Activated effector memory CD4-positive, alpha-beta T cell treated with anti-CD3 and anti-CD28 coated beads, Interleukin-2, amount 50 U/mL, for 16 hours (primary cell): ENCODE data around the gene PIK3R2.

ENCODE experiments used
- DNase-seq: peaks from one replicate; pipeline ENCODE4 v3.0.0-alpha.2; 2020

PIK3R2 gene

DNA sequence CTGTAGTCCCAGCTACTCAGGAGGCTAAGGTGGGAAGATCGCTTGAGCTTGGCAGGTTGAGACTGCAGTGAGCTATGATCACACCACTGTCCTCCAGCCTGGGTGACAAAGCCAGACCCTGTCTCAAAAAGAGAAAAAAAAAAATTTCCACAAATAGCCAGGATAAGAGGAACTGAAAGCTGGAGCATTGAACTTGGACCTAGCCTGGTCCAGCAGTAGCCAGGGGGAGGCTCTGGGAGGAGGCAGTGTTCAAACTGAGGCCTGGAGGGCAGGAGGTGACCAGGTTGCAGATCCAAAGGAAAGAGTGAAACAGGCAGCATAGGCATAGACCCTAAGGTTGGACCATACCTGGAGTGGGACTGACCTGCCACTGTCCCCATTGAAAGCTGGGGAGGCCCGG lies 26.9 kb upstream of the PIK3R2 start:
- no peak for DNase-seq

DNA sequence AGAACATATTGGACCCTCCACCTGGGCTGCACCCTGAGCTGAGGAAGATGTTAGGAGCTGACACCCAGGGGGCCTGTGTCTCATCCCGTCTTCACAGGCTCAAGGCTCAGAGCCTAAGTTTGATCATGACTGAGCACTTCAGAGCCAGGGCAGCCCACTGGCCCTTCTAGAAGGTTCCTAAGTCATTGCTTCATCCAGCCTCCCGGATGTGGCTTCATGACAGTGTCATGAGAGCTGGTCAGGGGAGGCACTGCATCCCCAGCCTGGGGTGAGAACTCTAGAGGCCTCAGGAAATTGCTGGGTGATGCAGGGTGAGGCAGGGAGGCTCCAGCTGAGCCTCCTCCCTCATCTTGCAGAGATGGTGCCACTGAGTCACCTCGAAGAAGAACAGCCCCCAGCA lies 24.9 kb upstream of the PIK3R2 start:
- no peak for DNase-seq

DNA sequence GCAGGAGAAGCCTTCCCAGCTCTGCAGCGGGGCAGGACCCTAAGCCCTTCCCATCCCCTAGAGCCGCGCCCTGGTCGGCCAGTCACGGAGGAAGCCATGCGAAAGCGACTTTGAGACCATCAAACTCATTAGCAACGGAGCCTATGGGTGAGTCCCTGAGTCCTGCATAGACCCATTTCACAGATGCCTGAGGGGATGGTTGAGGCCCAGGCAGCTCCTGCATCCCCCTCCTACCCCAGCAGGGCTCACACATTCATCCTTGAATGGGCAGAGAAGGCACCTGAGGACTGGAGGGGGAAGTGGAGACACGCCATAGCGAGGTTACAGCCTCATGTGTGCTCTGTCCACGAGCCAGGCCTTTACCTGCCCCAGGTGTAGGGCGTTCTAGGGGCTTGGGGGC lies 24.2 kb upstream of the PIK3R2 start:
- no peak for DNase-seq

DNA sequence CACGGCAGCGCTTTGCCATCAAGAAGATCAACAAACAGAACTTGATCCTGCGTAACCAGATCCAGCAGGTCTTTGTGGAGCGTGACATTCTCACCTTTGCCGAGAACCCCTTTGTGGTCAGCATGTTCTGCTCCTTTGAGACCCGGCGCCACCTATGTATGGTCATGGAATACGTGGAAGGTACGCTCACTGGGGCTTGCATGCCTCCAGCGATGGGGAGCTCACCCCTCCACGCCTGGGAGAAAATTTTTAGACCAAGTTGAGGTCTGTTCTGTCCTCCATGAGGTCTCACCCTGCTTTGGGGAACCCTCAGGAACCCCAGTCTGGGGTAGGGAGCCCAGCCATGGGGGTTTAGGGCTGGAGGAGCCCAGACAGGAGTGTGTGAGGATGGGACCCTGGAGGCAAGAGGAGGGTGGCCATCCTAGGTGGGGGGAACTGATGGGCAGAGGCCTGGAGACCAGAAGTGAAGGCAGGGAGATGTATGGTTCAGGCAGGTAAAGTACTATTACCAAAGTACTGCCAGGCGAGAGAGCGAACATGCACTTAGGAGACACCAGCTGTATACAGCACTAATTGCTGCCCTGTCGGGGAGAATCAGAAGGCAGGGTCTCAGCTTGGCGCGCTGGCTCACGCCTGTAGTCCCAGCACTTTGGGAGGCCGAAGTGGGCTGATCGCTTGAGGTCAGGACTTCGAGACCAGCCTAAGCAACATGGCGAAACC lies 22.3 kb upstream of the PIK3R2 start:
- DNase-seq = no peak

DNA sequence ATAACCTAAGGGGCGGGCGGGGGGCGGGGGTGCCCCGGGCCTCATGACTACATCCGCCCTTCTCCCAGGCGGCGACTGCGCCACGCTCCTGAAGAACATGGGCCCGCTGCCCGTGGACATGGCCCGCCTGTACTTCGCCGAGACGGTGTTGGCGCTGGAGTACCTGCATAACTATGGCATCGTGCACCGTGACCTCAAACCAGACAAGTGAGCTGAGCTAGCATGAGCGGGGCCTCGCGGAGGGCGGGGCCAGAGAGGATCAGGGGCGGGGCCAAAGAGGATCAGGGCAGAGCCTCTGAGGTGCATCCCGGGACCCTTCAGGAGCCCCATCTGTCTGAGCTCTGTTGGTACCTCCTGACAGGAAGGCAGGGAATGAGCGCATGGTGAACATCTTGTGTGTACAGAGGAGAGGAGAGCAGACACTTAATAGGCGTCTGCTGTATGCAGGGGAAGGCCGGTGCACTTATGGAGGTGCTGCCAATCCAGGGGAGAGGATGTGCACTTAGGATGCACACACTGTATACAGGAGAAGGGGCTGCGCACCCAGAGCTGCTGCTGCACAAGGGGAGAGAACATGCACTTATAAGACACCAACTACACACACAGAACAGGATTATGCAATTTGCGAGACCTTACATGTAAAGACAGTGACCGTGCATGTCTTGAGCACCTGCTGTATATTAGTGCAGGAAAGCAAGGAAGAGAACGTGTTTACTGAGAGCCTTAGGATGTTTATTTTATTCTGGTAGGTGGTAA lies 20.9 kb upstream of the PIK3R2 start:
- DNase-seq = no peak

DNA sequence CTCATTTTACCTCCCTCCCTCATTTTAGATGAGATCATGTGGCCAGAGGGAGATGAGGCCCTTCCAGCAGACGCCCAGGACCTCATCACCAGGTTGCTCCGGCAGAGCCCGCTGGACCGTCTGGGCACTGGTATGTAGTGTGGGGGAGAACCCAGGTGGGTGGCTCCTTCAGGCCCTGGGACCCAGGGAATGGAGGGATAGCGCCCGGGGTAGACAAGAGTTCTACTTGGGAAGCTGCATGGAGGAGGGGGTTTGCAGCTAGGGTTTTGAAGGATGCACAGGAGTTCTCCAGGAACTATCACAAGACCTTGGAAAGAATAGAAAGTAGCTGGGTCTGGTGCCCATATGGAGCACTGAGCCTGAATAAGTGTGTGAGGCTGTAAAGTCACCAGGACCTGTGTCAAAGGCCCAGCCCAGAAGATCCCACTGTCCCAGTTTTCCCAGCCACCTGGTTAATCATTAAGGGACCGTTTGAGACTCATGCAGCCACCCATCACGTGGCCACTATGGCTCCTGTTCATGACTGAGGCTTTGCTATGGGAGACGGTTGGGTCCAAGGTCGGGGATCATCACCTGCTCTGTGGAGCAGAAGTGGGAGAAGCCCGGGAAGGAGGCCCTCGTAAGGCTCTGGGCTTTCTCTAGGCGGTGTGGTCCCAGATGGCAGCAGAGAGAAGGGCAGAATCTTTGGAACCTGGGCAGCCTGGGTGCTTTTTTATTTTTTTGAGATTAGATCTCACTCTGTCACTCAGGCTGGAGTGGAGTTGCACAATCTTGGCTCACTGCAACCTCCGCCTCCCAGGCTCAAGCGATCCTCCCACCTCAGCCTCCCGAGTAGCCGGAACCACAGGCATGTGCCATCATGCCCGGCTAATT lies 17.0 kb upstream of the PIK3R2 start:
- no peak for DNase-seq

DNA sequence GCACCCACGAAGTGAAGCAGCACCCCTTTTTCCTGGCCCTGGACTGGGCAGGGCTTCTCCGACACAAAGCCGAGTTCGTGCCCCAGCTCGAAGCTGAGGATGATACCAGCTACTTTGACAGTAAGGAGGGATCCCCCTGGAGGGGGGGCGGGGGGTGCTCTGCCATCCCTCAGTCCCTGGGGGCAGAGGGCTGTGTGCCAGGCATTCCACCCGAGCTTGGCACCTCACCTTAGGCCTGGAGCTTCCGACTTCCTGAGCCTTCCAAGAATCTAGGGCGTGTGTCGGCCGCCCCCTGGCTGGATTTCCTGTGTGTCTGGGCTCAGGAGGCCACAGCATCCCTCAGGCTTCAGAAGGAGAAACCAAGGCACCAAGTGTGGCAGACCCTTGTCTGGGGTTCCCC lies 15.7 kb upstream of the PIK3R2 start:
- DNase-seq = no peak

DNA sequence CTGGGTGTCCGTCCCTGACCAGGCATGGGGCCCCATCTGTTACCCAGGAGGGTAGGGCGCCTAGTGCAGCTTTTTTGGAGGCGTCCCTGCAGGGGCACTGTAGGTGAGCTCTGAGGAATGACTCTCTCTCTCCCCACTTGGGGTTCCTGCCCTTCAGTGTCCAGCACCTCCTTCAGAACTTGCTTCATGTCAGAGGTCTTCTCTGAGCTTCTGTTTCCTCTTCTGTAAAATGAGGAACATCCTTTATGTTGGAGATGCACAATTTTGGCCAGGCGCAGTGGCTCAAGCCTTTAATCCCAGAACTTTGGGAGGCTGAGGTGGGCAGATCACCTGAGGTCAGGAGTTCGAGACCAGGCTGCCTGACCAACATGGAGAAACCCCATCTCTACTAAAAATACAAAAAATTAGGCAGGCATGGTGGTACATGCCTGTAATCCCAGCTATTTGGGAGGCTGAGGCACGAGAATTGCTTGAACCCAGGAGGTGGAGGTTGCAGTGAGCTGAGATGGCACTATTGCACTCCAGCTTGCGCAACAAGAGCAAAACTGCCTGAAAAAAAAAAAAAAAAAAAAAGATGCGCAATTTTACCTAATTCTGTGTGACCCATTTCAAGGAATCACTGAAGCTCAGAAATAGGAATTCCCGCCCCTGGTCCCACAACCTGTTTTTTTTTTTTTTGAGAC lies 15.2 kb upstream of the PIK3R2 start:
- DNase-seq = no peak

DNA sequence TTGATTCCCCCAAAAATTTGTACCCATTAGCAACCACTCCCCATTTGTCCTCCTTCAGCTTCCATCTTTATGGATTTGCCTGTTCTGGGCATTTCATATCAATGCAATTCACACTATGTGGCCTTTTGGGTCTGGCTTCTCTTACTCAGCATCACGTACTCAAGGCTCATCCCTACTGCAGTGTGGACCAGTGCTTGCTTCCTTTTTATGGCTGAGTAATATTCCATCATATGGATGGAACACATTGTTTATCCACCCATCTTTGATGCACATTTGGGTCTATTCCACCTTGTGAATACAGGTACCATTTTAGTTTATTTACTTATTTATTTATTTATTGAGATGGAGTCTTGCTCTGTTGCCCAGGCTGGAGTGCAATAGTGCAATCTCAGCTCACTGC lies 12.5 kb upstream of the PIK3R2 start:
- DNase-seq = no peak

DNA sequence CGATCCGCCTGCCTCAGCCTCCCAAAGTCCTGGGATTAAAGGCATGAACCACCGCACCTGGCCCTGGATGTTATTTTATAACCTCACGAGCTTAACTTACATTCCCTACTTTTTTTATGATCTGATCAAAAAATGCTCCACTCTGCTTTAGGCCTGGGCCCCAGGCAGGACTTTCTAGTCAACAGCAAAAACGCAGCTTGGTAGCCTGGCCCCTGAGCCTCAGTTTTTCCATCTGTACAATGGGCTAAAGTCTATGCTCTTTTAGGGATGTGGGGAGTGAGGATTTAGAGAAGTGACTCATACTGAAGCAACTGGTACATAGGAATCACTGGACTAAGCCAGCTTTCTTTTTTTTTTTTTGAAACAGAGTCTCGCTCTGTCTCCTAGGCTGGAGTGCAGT lies 11.9 kb upstream of the PIK3R2 start:
- no peak for DNase-seq

DNA sequence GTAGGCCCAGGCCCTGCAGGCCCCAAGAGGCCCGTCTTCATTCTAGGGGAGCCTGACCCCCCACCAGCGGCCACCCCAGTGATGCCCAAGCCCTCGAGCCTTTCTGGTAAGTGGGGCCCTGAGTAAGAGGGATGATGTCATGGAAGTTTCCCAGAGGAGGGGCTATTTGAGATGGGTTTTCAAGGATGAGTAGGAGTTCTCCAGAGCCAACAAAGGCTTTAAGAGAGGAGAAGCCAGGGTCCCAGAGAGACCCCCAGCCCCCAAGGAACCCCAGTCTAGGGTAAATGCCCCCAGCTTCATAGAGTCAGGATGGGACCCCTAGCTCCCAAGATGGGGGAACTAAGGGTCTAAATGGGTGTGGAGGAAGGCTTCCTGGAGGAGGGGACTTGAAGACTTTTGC lies 9.1 kb upstream of the PIK3R2 start:
- no peak for DNase-seq

DNA sequence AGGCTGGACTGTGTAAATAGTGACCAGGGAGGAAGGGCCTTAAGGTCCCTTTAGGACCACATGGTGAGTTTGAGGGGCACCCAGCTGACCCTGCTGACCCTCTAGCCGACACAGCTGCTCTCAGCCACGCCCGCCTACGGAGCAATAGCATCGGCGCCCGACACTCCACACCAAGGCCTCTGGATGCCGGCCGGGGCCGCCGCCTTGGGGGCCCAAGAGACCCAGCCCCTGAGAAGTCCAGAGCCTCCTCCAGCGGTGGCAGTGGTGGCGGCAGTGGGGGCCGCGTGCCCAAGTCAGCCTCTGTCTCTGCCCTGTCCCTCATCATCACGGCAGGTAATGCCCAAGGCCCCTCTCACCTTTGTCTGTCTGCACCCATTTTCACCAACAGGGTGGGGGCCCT lies 8.6 kb upstream of the PIK3R2 start:
- DNase-seq = no peak

DNA sequence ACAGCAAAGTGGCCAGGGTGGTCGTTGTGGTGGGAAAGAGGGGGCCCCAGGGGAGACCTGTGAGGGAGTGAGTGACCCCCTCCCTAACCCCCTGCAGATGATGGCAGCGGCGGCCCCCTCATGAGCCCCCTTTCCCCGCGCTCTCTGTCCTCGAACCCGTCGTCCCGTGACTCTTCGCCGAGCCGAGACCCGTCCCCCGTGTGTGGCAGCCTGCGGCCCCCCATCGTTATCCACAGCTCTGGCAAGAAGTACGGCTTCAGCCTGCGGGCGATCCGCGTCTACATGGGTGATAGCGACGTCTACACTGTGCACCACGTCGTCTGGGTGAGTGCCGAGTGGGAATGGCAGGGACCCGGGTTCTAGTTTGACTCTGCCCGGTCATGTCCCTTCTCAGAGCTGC lies 8.1 kb upstream of the PIK3R2 start:
- DNase-seq = no peak

DNA sequence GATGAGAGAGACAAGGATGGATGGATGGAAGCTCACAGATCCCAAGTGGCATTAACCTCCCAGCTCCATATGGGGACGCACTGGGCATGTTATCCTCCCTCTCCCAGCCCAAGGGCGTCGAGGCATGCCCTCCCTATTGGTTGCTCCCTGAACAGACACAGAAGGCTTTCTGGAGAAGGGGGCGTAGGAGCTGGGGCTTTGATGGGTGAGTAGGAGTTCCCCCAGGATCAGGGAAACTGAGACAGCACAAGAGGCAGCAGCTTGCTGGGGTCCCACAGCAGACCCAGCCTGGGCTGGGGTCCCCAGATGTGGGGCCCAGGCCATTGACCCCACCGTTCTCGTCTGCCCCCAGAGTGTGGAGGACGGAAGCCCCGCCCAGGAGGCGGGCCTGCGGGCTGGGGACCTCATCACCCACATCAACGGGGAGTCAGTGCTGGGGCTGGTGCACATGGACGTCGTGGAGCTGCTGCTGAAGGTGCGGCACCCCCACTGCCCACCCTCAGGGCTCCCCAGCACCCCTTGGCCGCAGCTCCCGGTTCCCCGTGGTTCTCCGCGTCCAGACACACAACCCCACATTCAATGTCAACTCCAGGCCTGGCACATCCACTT lies 7.5 kb upstream of the PIK3R2 start:
- DNase-seq = no peak

DNA sequence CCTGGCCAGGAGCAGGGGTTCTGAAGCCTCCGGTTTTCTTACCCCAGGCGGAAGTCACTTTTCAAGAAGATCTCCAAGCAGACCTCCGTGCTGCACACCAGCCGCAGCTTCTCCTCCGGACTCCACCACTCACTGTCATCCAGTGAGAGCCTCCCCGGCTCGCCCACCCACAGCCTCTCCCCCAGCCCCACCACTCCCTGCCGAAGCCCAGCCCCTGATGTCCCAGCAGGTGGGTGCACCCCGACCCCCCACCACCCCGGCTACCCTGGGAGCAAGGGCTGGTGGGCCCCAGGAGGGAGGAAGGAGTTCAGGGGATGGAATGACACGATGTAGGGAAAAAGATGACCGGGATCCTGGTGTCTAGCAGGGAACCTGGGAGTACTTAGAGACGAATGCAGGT lies 5.6 kb upstream of the PIK3R2 start:
- DNase-seq = no peak

DNA sequence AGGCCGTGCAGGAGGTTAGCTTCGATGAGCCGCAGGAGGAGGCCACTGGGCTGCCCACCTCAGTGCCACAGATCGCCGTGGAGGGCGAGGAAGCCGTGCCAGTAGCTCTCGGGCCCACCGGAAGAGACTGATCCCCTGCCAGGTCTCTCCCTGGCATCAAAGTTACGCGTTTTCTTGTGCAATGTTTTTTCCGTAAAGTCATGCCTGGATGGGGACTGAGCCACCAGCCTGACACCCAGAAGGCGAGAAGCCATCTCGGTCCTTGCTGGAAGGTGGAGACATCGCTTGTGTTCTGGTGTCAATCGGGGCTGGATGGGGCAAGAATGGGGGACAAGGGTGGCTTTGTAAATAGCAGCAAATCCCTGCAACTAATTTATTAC lies 3.4 kb upstream of the PIK3R2 start:
- DNase-seq = no peak

DNA sequence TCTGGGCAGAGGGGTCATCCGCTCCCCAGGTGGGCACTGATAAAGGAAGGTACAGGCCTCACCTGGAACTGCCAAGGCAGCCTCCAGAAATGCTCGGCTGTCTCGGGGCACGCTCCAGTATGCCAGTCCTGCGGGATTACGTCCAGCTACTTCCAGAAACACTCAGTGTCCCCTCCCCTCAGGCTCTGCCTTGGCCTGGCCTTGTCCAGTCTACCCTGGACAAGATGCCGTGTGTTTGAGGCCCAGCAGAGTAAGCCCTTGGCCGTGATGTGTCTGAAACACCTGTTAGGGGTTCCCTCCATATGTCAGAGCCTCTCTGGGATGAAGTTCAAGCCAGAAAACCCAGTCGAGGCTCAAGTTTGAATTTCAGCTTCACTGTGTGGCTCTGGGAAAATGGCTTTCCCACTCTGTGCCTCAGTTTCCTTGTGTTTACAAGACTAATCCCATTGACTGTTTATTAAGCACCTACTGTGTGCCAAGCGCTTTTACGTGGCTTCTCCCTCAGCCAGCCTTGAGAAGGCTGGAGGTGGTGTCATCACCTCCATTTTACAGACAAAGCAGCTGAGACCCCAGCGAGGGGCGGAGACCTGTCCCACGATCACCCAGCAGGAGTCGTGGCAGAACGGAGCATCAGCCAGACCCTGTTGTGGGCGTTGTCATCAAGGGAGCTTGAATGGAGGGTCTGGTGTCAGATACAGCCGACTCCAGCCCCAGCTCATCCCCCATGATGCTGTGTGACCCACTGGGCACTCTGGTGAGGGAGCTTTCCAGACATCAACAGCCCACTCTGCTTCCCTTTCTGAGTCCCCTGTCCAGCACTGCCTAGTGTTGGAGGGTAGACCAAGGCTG lies 2.0 kb upstream of the PIK3R2 start:
- no peak for DNase-seq

DNA sequence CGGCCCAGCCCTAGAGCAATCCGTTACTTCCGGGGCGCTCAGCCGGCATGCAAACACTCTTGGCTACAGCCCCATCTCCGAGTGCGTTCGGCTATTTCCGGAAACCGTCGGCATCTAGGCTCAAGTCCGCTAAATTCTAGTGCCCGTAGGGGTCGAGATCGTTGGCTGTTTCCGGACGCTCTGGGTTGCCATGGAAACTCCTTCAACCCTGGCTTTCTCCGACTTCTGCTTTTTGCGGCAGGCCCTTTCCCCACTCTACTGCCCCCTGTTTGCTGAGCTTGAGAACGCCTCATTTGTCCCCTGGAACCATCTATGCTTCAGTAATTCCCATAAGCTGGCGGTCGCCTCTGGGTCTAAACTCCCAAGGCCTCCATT lies 534 bp upstream of the PIK3R2 start:
- DNase-seq = peak; percentile 97

DNA sequence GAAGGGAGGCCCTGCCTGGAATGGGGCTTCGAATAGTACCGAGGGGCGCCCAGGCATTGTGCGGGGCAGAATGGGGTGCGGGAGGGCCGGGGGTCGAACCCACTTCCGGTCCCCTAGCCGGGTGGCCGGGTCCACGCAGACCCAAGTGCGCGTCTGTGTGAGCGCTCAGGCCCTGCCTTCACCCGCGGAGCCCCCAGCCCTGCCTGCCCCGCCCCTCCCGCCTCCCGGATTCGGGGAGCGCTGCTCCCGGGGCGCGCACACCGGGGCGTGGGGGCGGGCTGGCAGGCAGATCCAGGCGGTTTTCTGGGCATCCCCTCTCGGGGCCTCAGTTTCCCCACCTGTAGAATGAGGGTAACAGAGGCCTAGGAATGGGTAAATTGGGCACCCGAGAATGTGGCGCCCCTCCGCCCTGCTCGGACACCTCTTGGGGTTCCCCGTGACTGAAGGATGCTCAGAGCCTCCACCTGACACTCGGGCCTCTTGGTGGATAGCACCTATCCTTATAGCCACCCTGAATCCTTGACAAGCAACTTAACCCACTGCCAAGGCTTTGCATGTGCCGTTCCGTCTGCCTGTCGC lies 682 bp downstream of the PIK3R2 start:
- DNase-seq = peak; percentile 75

DNA sequence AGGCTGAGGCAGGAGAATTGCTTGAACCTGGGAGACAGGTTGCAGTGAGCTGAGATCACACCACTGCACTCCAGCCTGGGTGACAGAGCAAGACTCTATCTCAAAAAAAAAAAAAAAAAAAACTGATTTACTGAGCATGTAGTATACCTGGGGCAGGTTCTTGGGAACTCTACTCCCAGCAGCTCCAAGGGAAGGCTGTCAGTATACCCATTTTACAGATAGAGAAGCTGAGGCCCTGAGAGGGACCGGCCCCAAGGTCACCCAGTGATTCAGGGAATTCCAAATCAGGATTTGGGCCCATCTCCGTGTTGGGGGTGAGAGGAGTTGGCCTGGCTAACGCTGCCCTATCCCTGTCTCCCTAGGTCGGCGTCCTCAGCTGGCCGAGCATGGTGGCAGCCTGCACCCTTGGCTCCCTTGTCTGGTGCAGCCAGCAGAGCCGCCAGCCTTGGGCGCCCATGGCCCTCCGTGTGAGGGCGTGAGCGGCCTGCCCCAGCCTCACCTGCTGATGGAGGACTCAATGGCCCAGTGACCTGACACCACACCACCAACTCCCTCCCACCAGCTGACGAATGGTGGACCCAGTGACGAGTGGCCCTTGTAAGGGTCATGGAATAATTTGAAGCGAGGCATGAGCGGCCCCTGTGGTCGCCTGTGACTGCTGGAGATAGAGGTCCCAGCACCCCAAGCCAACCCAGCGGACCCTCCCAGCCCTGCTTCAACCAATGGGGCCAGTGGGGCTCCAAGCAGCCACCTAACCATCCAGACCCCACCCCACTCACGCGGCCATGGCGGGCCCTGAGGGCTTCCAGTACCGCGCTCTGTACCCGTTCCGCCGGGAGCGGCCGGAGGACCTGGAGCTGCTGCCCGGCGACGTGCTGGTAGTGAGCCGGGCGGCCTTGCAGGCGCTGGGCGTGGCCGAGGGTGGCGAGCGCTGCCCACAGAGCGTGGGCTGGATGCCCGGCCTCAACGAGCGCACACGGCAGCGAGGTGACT lies 2.4 kb downstream of the PIK3R2 start:
- no peak for DNase-seq
